CD4-positive, CD25-positive, alpha-beta regulatory T cell (primary cell): Measurements from ENCODE around the gene KRTAP5-4. TPM values are rescaled to one million over a fixed set of nuclear protein-coding genes. Genes with fewer than 3 reads are reported as not detected.
"Not testable (repeated sequence)": the region's sequence is repeated elsewhere in the genome, so short reads cannot be mapped to it uniquely, and the experiment has no call there.

Experiments used
- ATAC-seq, 2 donors: fragments of 150-1000 bp; cut with Tn5 transposase; one replicate each; pipeline ENCODE4 v1.10.0; 2021; ENCODE audit warnings: low read depth in 2 of 2, moderate number of reproducible peaks in 2 of 2, moderate library complexity in 1 of 2
- DNase-seq, 3 donors: peaks; one replicate each; pipeline versions ENCODE4 v3.0.0 to v3.0.0-alpha.2; 2012 to 2022; ENCODE audit warnings: mixed read lengths in 1 of 3
- H3K27ac ChIP-seq: one replicate; pipeline ENCODE4 v1.7.0; 2013; ENCODE audit warnings: mild to moderate bottlenecking, low read length; ENCODE audit not compliant: insufficient read depth, poor library complexity, severe bottlenecking
- H3K27me3 ChIP-seq: one replicate; pipeline ENCODE4 v1.7.0; 2013; ENCODE audit warnings: low read length; ENCODE audit not compliant: control insufficient read depth, insufficient read depth
- H3K36me3 ChIP-seq: one replicate; pipeline ENCODE4 v1.7.0; 2013; ENCODE audit warnings: mild to moderate bottlenecking, low read length, moderate library complexity; ENCODE audit not compliant: control insufficient read depth, insufficient read depth
- H3K4me1 ChIP-seq: 2 replicates; pipeline ENCODE4 v1.7.0; 2013; ENCODE audit warnings: mild to moderate bottlenecking, low read length; ENCODE audit not compliant: insufficient read depth, control insufficient read depth, poor library complexity, severe bottlenecking
- H3K4me3 ChIP-seq: one replicate; pipeline ENCODE4 v1.7.0; 2013; ENCODE audit warnings: low read depth, mild to moderate bottlenecking, low read length, moderate library complexity
- H3K9me3 ChIP-seq, 2 experiments: 1 replicate in 1 of 2; 2 replicates in 1 of 2; pipeline ENCODE4 v1.7.0; 2013; ENCODE audit warnings: low read length in 2 of 2, mild to moderate bottlenecking in 1 of 2, moderate library complexity in 1 of 2; ENCODE audit not compliant: control insufficient read depth in 2 of 2
- H3K27ac Mint-ChIP-seq, 3 donors: one replicate each; pipeline ENCODE4 v1.8.0; 2020 to 2022; ENCODE audit warnings: mild to moderate bottlenecking in 3 of 3, mixed read lengths in 3 of 3, moderate library complexity in 2 of 3
- H3K27me3 Mint-ChIP-seq: one replicate; pipeline ENCODE4 v1.8.0; 2022; ENCODE audit warnings: mild to moderate bottlenecking, mixed read lengths
- H3K36me3 Mint-ChIP-seq: one replicate; pipeline ENCODE4 v1.8.0; 2020; ENCODE audit warnings: mixed read lengths
- H3K4me1 Mint-ChIP-seq, 4 donors: one replicate each; pipeline ENCODE4 v1.8.0; 2020 to 2022; ENCODE audit warnings: mixed read lengths in 4 of 4, mild to moderate bottlenecking in 1 of 4
- H3K4me3 Mint-ChIP-seq, 4 donors: one replicate each; pipeline ENCODE4 v1.8.0; 2020 to 2022; ENCODE audit warnings: mild to moderate bottlenecking in 4 of 4, mixed read lengths in 4 of 4, moderate library complexity in 3 of 4
- H3K9me3 Mint-ChIP-seq, 7 donors: one replicate each; pipeline ENCODE4 v1.8.0; 2020 to 2022; ENCODE audit warnings: mixed read lengths in 7 of 7, mild to moderate bottlenecking in 3 of 7, moderate library complexity in 2 of 7
- polyA plus RNA-seq, 4 donors: library from polyadenylated mRNA; unstranded; fragments of 300-500 nt; fragmentation: Illumina TruSeq; gene quantifications; one replicate each; pipeline ENCODE4 v1.2.3, GENCODE V29; 2021
- total RNA-seq: library from RNA; stranded (reverse); gene quantifications from one replicate; pipeline ENCODE4 v1.2.3, GENCODE V29; 2022

KRTAP5-4 gene
- total and polyA plus RNA-seq, 5 donors from 2014 or later = not detected

- peaks cover 0 to 8% (median 0%) of the 10 kb centered on the region in 4 donors for H3K4me1 Mint-ChIP-seq
- peaks cover 18% of the 10 kb centered on the region for H3K27me3 Mint-ChIP-seq
- H3K27ac Mint-ChIP-seq = no peak within 1 kb of the TSS
- DNase-seq (no peak), ATAC-seq (no peak)
- H3K9me3 ChIP-seq = no peaks in the 10 kb centered on the region
- H3K27ac ChIP-seq = no peak within 1 kb of the TSS
- no peaks in the 10 kb centered on the region for H3K4me1 ChIP-seq
- H3K4me3 ChIP-seq = no peak within 1 kb of the TSS
- H3K27me3 ChIP-seq = no peaks in the 10 kb centered on the region
- H3K36me3 Mint-ChIP-seq = no peaks in the 10 kb centered on the region
- peaks cover 0 to 2% (median 0%) of the 10 kb centered on the region in 7 donors for H3K9me3 Mint-ChIP-seq
- no peaks in the 10 kb centered on the region for H3K36me3 ChIP-seq
- H3K4me3 Mint-ChIP-seq = no peak within 1 kb of the TSS
Observed at GRCh38 chr11:1608363-1608762, 13.6 kb downstream of the KRTAP5-4 start, which contains the start of gene KRTAP5-3. TSS of gene KRTAP5-3 (minus strand) at chr11:1608463. CDS start at chr11:1608385, 78 bp downstream.

GRCh38 chr11:1607901-1608300 is 14.0 kb downstream of the KRTAP5-4 start:
- H3K27me3 Mint-ChIP-seq = peaks cover 23% of the 10 kb centered on the region
- not testable (repeated sequence) for H3K27ac ChIP-seq, H3K4me3 ChIP-seq, H3K27me3 ChIP-seq, H3K36me3 ChIP-seq, H3K4me1 Mint-ChIP-seq, ATAC-seq, H3K4me1 ChIP-seq, DNase-seq, H3K27ac Mint-ChIP-seq, H3K4me3 Mint-ChIP-seq, H3K9me3 ChIP-seq, H3K9me3 Mint-ChIP-seq, H3K36me3 Mint-ChIP-seq

GRCh38 chr11:1607156-1607845 is 14.6 kb downstream of the KRTAP5-4 start:
- ATAC-seq, H3K4me3 Mint-ChIP-seq, DNase-seq, H3K27ac Mint-ChIP-seq, H3K36me3 ChIP-seq, H3K4me3 ChIP-seq, H3K27me3 ChIP-seq, H3K4me1 ChIP-seq, H3K4me1 Mint-ChIP-seq, H3K36me3 Mint-ChIP-seq, H3K9me3 ChIP-seq, H3K9me3 Mint-ChIP-seq, H3K27ac ChIP-seq: not testable (repeated sequence)
- peaks cover 23% of the 10 kb centered on the region for H3K27me3 Mint-ChIP-seq

GRCh38 chr11:1605923-1606322 is 16.0 kb downstream of the KRTAP5-4 start:
- not testable (repeated sequence) for H3K4me1 ChIP-seq, H3K36me3 ChIP-seq, H3K27me3 ChIP-seq, H3K36me3 Mint-ChIP-seq, H3K4me1 Mint-ChIP-seq, H3K9me3 ChIP-seq, H3K9me3 Mint-ChIP-seq
- H3K27ac ChIP-seq = peak overlapping the region; percentile 5
- Mint-ChIP-seq H3K27me3 (peaks cover 24% of the 10 kb centered on the region), H3K27ac (peak overlapping the region; percentile 63 to 91 (median 75)), H3K4me3 (peak overlapping the region in 2 of 4 donors; percentile 29 to 74)
- DNase-seq = peak in 2 of 3 donors; percentile 7 to 38
- H3K4me3 ChIP-seq = peak overlapping the region; percentile 37
- peak in 1 of 2 donors; percentile 69 for ATAC-seq

- Histone ChIP-seq H3K36me3 (no peaks in the 10 kb centered on the region), H3K27me3 (peaks cover 6% of the 10 kb centered on the region), H3K4me1 (no peaks in the 10 kb centered on the region), H3K9me3 (no peaks in the 10 kb centered on the region), H3K4me3 (no peak overlapping the region), H3K27ac (no peak overlapping the region)
- Mint-ChIP-seq H3K9me3 (peaks cover 0 to 3% (median 0%) of the 10 kb centered on the region in 7 donors), H3K27me3 (peaks cover 16% of the 10 kb centered on the region), H3K36me3 (no peaks in the 10 kb centered on the region), H3K27ac (no peak overlapping the region), H3K4me1 (peaks cover 0 to 8% (median 0%) of the 10 kb centered on the region in 4 donors), H3K4me3 (no peak overlapping the region)
- ATAC-seq (no peak), DNase-seq (no peak)
Observed at GRCh38 chr11:1604711-1605110, 17.2 kb downstream of the KRTAP5-4 start.

GRCh38 chr11:1604181-1604580 is 17.8 kb downstream of the KRTAP5-4 start:
- Mint-ChIP-seq H3K36me3 (no peaks in the 10 kb centered on the region), H3K4me1 (peaks cover 0 to 10% (median 0%) of the 10 kb centered on the region in 4 donors), H3K27ac (no peak overlapping the region), H3K27me3 (peaks cover 16% of the 10 kb centered on the region), H3K9me3 (peaks cover 0 to 3% (median 0%) of the 10 kb centered on the region in 7 donors), H3K4me3 (no peak overlapping the region)
- ATAC-seq = no peak
- no peaks in the 10 kb centered on the region for H3K4me1 ChIP-seq
- no peak overlapping the region for H3K27ac ChIP-seq
- no peak for DNase-seq
- no peaks in the 10 kb centered on the region for H3K36me3 ChIP-seq
- H3K27me3 ChIP-seq = peaks cover 7% of the 10 kb centered on the region
- no peaks in the 10 kb centered on the region for H3K9me3 ChIP-seq
- H3K4me3 ChIP-seq = no peak overlapping the region

- Histone ChIP-seq H3K4me3 (no peak overlapping the region), H3K4me1 (no peaks in the 10 kb centered on the region), H3K27me3 (peaks cover 8% of the 10 kb centered on the region), H3K27ac (no peak overlapping the region), H3K9me3 (no peaks in the 10 kb centered on the region), H3K36me3 (no peaks in the 10 kb centered on the region)
- Mint-ChIP-seq H3K9me3 (peaks cover 0 to 3% (median 0%) of the 10 kb centered on the region in 7 donors), H3K4me1 (peaks cover 0 to 14% (median 0%) of the 10 kb centered on the region in 4 donors), H3K27ac (no peak overlapping the region), H3K36me3 (no peaks in the 10 kb centered on the region), H3K27me3 (peaks cover 16% of the 10 kb centered on the region), H3K4me3 (no peak overlapping the region)
- ATAC-seq = no peak
- no peak for DNase-seq
Observed at GRCh38 chr11:1603629-1604028, 18.3 kb downstream of the KRTAP5-4 start.

GRCh38 chr11:1601663-1602062 is 20.3 kb downstream of the KRTAP5-4 start:
- H3K27me3 ChIP-seq, ATAC-seq, H3K4me3 Mint-ChIP-seq, H3K36me3 ChIP-seq, H3K4me3 ChIP-seq, H3K9me3 Mint-ChIP-seq, DNase-seq, H3K27ac ChIP-seq, H3K9me3 ChIP-seq, H3K4me1 ChIP-seq, H3K36me3 Mint-ChIP-seq: not testable (repeated sequence)
- Mint-ChIP-seq H3K4me1 (peaks cover 0 to 16% (median 0%) of the 10 kb centered on the region in 4 donors), H3K27ac (peak overlapping the region in 1 of 3 donors; percentile 48), H3K27me3 (peaks cover 23% of the 10 kb centered on the region)
